HepG2 (cell line): ENCODE measurements around the gene UBL7. TPM values are rescaled to one million over a fixed set of nuclear protein-coding genes. Genes with fewer than 3 reads are reported as not detected.

Source experiments
- BRCA1 ChIP-seq: sonication (generic); formaldehyde crosslinking; IDR thresholded peaks from 2 replicates; pipeline ENCODE4 v1.4.0; 2020; ENCODE audit warnings: missing genetic modification reagents
- CTCF ChIP-seq: sonication (generic); formaldehyde crosslinking; IDR thresholded peaks from 2 replicates; pipeline ENCODE4 v1.5.0; 2020; ENCODE audit warnings: mild to moderate bottlenecking, missing genetic modification reagents, moderate library complexity
- FOXO1 ChIP-seq: sonication (generic); formaldehyde crosslinking; IDR thresholded peaks from 2 replicates; pipeline ENCODE4 v1.4.0; 2020; ENCODE audit warnings: missing genetic modification reagents
- HHEX ChIP-seq: IDR thresholded peaks from 2 replicates; pipeline ENCODE4 v1.6.1; 2016; ENCODE audit warnings: control low read depth
- HOMEZ ChIP-seq: IDR thresholded peaks from 2 replicates; pipeline ENCODE4 v1.6.1; 2016; ENCODE audit warnings: low read depth
- ISL2 ChIP-seq: sonication (generic); formaldehyde crosslinking; IDR thresholded peaks from 2 replicates; pipeline ENCODE4 v1.5.0; 2020; ENCODE audit warnings: missing genetic modification reagents
- JUNB ChIP-seq: sonication (generic); formaldehyde crosslinking; IDR thresholded peaks from 2 replicates; pipeline ENCODE4 v1.8.0; 2022; ENCODE audit warnings: missing genetic modification reagents, mild to moderate bottlenecking, borderline replicate concordance
- MLLT10 ChIP-seq: sonication (generic); formaldehyde crosslinking; IDR thresholded peaks from 2 replicates; pipeline ENCODE4 v1.4.0; 2020; ENCODE audit warnings: missing genetic modification reagents
- MXD1 ChIP-seq: sonication (generic); formaldehyde crosslinking; IDR thresholded peaks from 2 replicates; pipeline ENCODE4 v1.4.0; 2020; ENCODE audit warnings: mild to moderate bottlenecking, missing genetic modification reagents
- MXI1 ChIP-seq: IDR thresholded peaks from 3 replicates; pipeline ENCODE4 v1.6.1; 2012; ENCODE audit warnings: low read depth, low read length, inconsistent platforms, borderline replicate concordance
- NFE2L2 ChIP-seq: fragments of 150-350 bp; IDR thresholded peaks from 2 replicates; pipeline ENCODE4 v1.6.1; 2014; ENCODE audit warnings: low read length
- NFKBIZ ChIP-seq: IDR thresholded peaks from 2 replicates; pipeline ENCODE4 v1.6.1; 2018; ENCODE audit warnings: missing genetic modification reagents, missing compliant biosample characterization
- REXO4 ChIP-seq: sonication (generic); formaldehyde crosslinking; IDR thresholded peaks from 2 replicates; pipeline ENCODE4 v1.8.0; 2022; ENCODE audit warnings: missing genetic modification reagents, mild to moderate bottlenecking, borderline replicate concordance
- SP1 ChIP-seq, 2 experiments: fragments of 450-650 bp in 1 of 2; sonication (generic) in 1 of 2; formaldehyde crosslinking in 1 of 2; IDR thresholded peaks; 2 replicates each; pipeline versions ENCODE4 v1.4.0 to v1.6.1; 2016 to 2020; ENCODE audit warnings: missing genetic modification reagents in 1 of 2
- TFDP2 ChIP-seq: sonication (generic); formaldehyde crosslinking; IDR thresholded peaks from 2 replicates; pipeline ENCODE4 v1.4.0; 2020; ENCODE audit warnings: missing genetic modification reagents
- XRCC5 ChIP-seq: fragments of 200-400 bp; formaldehyde crosslinking; optimal IDR thresholded peaks from 2 replicates; pipeline ENCODE3; 2017; ENCODE audit warnings: mild to moderate bottlenecking, low read length
- ZBTB38 ChIP-seq: sonication (generic); formaldehyde crosslinking; IDR thresholded peaks from 2 replicates; pipeline ENCODE4 v1.5.1; 2020; ENCODE audit warnings: mild to moderate bottlenecking, missing genetic modification reagents
- ZEB1 ChIP-seq: IDR thresholded peaks from 2 replicates; pipeline ENCODE4 v1.6.1; 2012; ENCODE audit warnings: mild to moderate bottlenecking, low read depth, inconsistent platforms; ENCODE audit not compliant: insufficient replicate concordance
- ZFP91 ChIP-seq: sonication (generic); formaldehyde crosslinking; IDR thresholded peaks from 2 replicates; pipeline ENCODE4 v1.9.0; 2022; ENCODE audit warnings: missing genetic modification reagents, mild to moderate bottlenecking, borderline replicate concordance
- ZNF121 ChIP-seq: sonication (generic); formaldehyde crosslinking; IDR thresholded peaks from 2 replicates; pipeline ENCODE4 v1.5.0; 2020; ENCODE audit warnings: mild to moderate bottlenecking, missing genetic modification reagents
- ZNF17 ChIP-seq: sonication (generic); formaldehyde crosslinking; IDR thresholded peaks from 2 replicates; pipeline ENCODE4 v1.5.0; 2020; ENCODE audit warnings: mild to moderate bottlenecking, missing genetic modification reagents
- ZNF234 ChIP-seq: sonication (generic); formaldehyde crosslinking; conservative IDR thresholded peaks from 2 replicates; pipeline ENCODE4 v1.5.1; 2020; ENCODE audit warnings: mild to moderate bottlenecking, missing genetic modification reagents
- ZNF335 ChIP-seq: sonication (generic); formaldehyde crosslinking; IDR thresholded peaks from 2 replicates; pipeline ENCODE4 v1.4.0; 2020; ENCODE audit warnings: missing genetic modification reagents
- ZNF510 ChIP-seq: sonication (generic); formaldehyde crosslinking; IDR thresholded peaks from 2 replicates; pipeline ENCODE4 v1.4.0; 2020; ENCODE audit warnings: low read depth, mild to moderate bottlenecking, missing genetic modification reagents
- ZNF747 ChIP-seq: sonication (generic); formaldehyde crosslinking; IDR thresholded peaks from 2 replicates; pipeline ENCODE4 v1.8.1; 2023; ENCODE audit warnings: missing genetic modification reagents, mild to moderate bottlenecking, borderline replicate concordance
- ZNF766 ChIP-seq: sonication (generic); formaldehyde crosslinking; IDR thresholded peaks from 2 replicates; pipeline ENCODE4 v1.5.0; 2020; ENCODE audit warnings: missing genetic modification reagents, borderline replicate concordance
- polyA plus RNA-seq, 8 experiments: library from polyadenylated mRNA; depleted of rRNA in 3 of 8; stranded (reverse) in 7 of 8; unstranded in 1 of 8; fragments of >200 nt; fragmentation: Illumina TruSeq in 4 of 8; extraction: Trizol in 4 of 8; gene quantifications; 2 replicates each; pipeline versions ENCODE4 v1.2.1 to v1.2.3, GENCODE V29; 2011 to 2016; ENCODE audit warnings: low read depth in 4 of 8, missing spikeins in 1 of 8, mixed read lengths in 1 of 8; ENCODE audit not compliant: insufficient read depth in 1 of 8
- total RNA-seq, 5 experiments: library from RNA; depleted of rRNA; stranded (reverse); fragments of >200 nt; fragmentation: Illumina TruSeq; extraction: Trizol; gene quantifications; 2 replicates each; pipeline ENCODE4 v1.2.3, GENCODE V29; 2016; ENCODE audit warnings: low read depth in 1 of 5

The UBL7 gene
- total and polyA plus RNA-seq, 2 of the 13 experiments (the other 11 are each of a cell fraction or from before 2014, with no cell fraction given): 55.0 to 63.5 TPM

GRCh38 chr15:74442063-74442462 is 18.9 kb downstream of the UBL7 start (continued):
- TF ChIP-seq ZFP91 (CRISPR knock-in tag) (peak; percentile 63), ZBTB38 (CRISPR knock-in tag) (no peak), MXD1 (CRISPR knock-in tag) (no peak), ZNF747 (CRISPR knock-in tag) (no peak; the same call in 1 of the 2 replicates), ISL2 (peak; percentile 73; the same call in 1 of the 2 replicates), ZNF335 (CRISPR knock-in tag) (no peak), BRCA1 (CRISPR knock-in tag) (no peak), ZNF121 (CRISPR knock-in tag) (no peak), REXO4 (CRISPR knock-in tag) (no peak), NFE2L2 (no peak; the same call in 1 of the 2 replicates), MLLT10 (CRISPR knock-in tag) (no peak), ZEB1 (peak; percentile 33), CTCF (CRISPR knock-in tag) (peak; percentile 15; the same call in 1 of the 2 replicates), HHEX (CRISPR knock-in tag) (no peak), TFDP2 (no peak; the same call in 1 of the 2 replicates), ZNF234 (CRISPR knock-in tag) (no peak), XRCC5 (no peak), MXI1 (peak; percentile 24; the same call in 1 of the 3 replicates), ZNF17 (CRISPR knock-in tag) (no peak), NFKBIZ (CRISPR knock-in tag) (0 out of 2 replicates have a peak, but pooled peaks have one; percentile 56), HOMEZ (CRISPR knock-in tag) (no peak), SP1 (IDR thresholded peaks at IDR 0.05) (no peak), SP1 (CRISPR knock-in tag; IDR thresholded peaks at IDR 0.05) (no peak), ZNF766 (CRISPR knock-in tag) (no peak), ZNF510 (CRISPR knock-in tag) (0 out of 2 replicates have a peak, but pooled peaks have one; percentile 40), JUNB (peak; percentile 46; the same call in 1 of the 2 replicates), FOXO1 (CRISPR knock-in tag) (peak; percentile 98)
